ENCODE measurements around the gene FRMD4B. TPM values are rescaled to one million over a fixed set of nuclear protein-coding genes. Genes with fewer than 3 reads are reported as not detected.
"Not testable (repeated sequence)": the region's sequence is repeated elsewhere in the genome, so short reads cannot be mapped to it uniquely, and the experiment has no call there.

Gene FRMD4B
- total and polyA plus RNA-seq, 2 donors from 2014 or later: 11.8 to 50.5 TPM

GRCh38 chr3:69273896-69274295, 112.0 kb downstream of the FRMD4B start:
- no peak for TF ChIP-seq CTCF (IDR thresholded peaks at IDR 0.05; ENCODE audit: borderline replicate concordance, extremely low read depth, insufficient read depth)
- Histone ChIP-seq H3K9ac (ENCODE audit: low read length in 3 of 3) (no peak overlapping the region), H3K27me3 (ENCODE audit: control insufficient read depth, insufficient read depth, low read length) (no peaks in the 10 kb centered on the region), H3K36me3 (ENCODE audit: control insufficient read depth in 2 of 3, insufficient read depth in 3 of 3, low read length in 3 of 3) (no peaks in the 10 kb centered on the region), H3K4me1 (ENCODE audit: control insufficient read depth in 2 of 3, insufficient read depth in 2 of 3, low read depth in 1 of 3, low read length in 3 of 3) (no peaks in the 10 kb centered on the region), H3K9me3 (ENCODE audit: control insufficient read depth in 2 of 3, insufficient read depth in 1 of 3, low read length in 3 of 3) (no peaks in the 10 kb centered on the region), H3K4me3 (ENCODE audit: low read length in 3 of 3) (no peak overlapping the region), H3K27ac (ENCODE audit: low read depth in 2 of 2, low read length in 2 of 2) (no peak overlapping the region)
- FAIRE-seq (no peak), DNase-seq (no peak)
- intact Hi-C loops (cut with DNase I): no loop called here

GRCh38 chr3:69272556-69272955, 113.3 kb downstream of the FRMD4B start:
- H3K4me1 ChIP-seq (ENCODE audit: control insufficient read depth in 2 of 3, insufficient read depth in 2 of 3, low read depth in 1 of 3, low read length in 3 of 3): no peaks in the 10 kb centered on the region
- FAIRE-seq (no peak), DNase-seq (no peak)
- intact Hi-C loops (cut with DNase I): no loop called here
- no peaks in the 10 kb centered on the region for H3K27me3 ChIP-seq (ENCODE audit: control insufficient read depth, insufficient read depth, low read length)
- no peak overlapping the region for H3K27ac ChIP-seq (ENCODE audit: low read depth in 2 of 2, low read length in 2 of 2)
- H3K36me3 ChIP-seq (ENCODE audit: control insufficient read depth in 2 of 3, insufficient read depth in 3 of 3, low read length in 3 of 3): no peaks in the 10 kb centered on the region
- H3K4me3 ChIP-seq (ENCODE audit: low read length in 3 of 3): no peak overlapping the region
- no peaks in the 10 kb centered on the region for H3K9me3 ChIP-seq (ENCODE audit: control insufficient read depth in 2 of 3, insufficient read depth in 1 of 3, low read length in 3 of 3)
- no peak for TF ChIP-seq CTCF (IDR thresholded peaks at IDR 0.05; ENCODE audit: borderline replicate concordance, extremely low read depth, insufficient read depth)
- H3K9ac ChIP-seq (ENCODE audit: low read length in 3 of 3): no peak overlapping the region

GRCh38 chr3:69271098-69271497, 114.8 kb downstream of the FRMD4B start:
- Histone ChIP-seq H3K36me3 (ENCODE audit: control insufficient read depth in 2 of 3, insufficient read depth in 3 of 3, low read length in 3 of 3) (no peaks in the 10 kb centered on the region), H3K4me1 (ENCODE audit: control insufficient read depth in 2 of 3, insufficient read depth in 2 of 3, low read depth in 1 of 3, low read length in 3 of 3) (no peaks in the 10 kb centered on the region), H3K27ac (ENCODE audit: low read depth in 2 of 2, low read length in 2 of 2) (no peak overlapping the region), H3K27me3 (ENCODE audit: control insufficient read depth, insufficient read depth, low read length) (no peaks in the 10 kb centered on the region), H3K4me3 (ENCODE audit: low read length in 3 of 3) (no peak overlapping the region), H3K9ac (ENCODE audit: low read length in 3 of 3) (no peak overlapping the region), H3K9me3 (ENCODE audit: control insufficient read depth in 2 of 3, insufficient read depth in 1 of 3, low read length in 3 of 3) (no peaks in the 10 kb centered on the region)
- TF ChIP-seq CTCF (IDR thresholded peaks at IDR 0.05; ENCODE audit: borderline replicate concordance, extremely low read depth, insufficient read depth): no peak
- no peak for DNase-seq
- no peak for FAIRE-seq
- intact Hi-C loops (cut with DNase I): no loop called here

- DNase-seq: no peak
These were observed 119.3 kb downstream of the FRMD4B start for GRCh38 chr3:69266585-69266984.

GRCh38 chr3:69266071-69266470, 119.8 kb downstream of the FRMD4B start:
- intact Hi-C loops (cut with DNase I); H3K27me3 ChIP-seq (ENCODE audit: control insufficient read depth, insufficient read depth, low read length); H3K36me3 ChIP-seq (ENCODE audit: control insufficient read depth in 2 of 3, insufficient read depth in 3 of 3, low read length in 3 of 3); DNase-seq; FAIRE-seq; H3K4me3 ChIP-seq (ENCODE audit: low read length in 3 of 3); H3K4me1 ChIP-seq (ENCODE audit: control insufficient read depth in 2 of 3, insufficient read depth in 2 of 3, low read depth in 1 of 3, low read length in 3 of 3); H3K9me3 ChIP-seq (ENCODE audit: control insufficient read depth in 2 of 3, insufficient read depth in 1 of 3, low read length in 3 of 3); H3K27ac ChIP-seq (ENCODE audit: low read depth in 2 of 2, low read length in 2 of 2); H3K9ac ChIP-seq (ENCODE audit: low read length in 3 of 3): not testable (repeated sequence)

More at GRCh38 chr3:69266585-69266984, 119.3 kb downstream of the FRMD4B start:
- Histone ChIP-seq H3K36me3 (ENCODE audit: control insufficient read depth in 2 of 3, insufficient read depth in 3 of 3, low read length in 3 of 3) (no peaks in the 10 kb centered on the region), H3K4me1 (ENCODE audit: control insufficient read depth in 2 of 3, insufficient read depth in 2 of 3, low read depth in 1 of 3, low read length in 3 of 3) (no peaks in the 10 kb centered on the region), H3K27me3 (ENCODE audit: control insufficient read depth, insufficient read depth, low read length) (no peaks in the 10 kb centered on the region), H3K9ac (ENCODE audit: low read length in 3 of 3) (no peak overlapping the region), H3K9me3 (ENCODE audit: control insufficient read depth in 2 of 3, insufficient read depth in 1 of 3, low read length in 3 of 3) (no peaks in the 10 kb centered on the region), H3K4me3 (ENCODE audit: low read length in 3 of 3) (no peak overlapping the region), H3K27ac (ENCODE audit: low read depth in 2 of 2, low read length in 2 of 2) (no peak overlapping the region)
- intact Hi-C loops (cut with DNase I): no loop called here
- no peak for FAIRE-seq
- TF ChIP-seq CTCF (IDR thresholded peaks at IDR 0.05; ENCODE audit: borderline replicate concordance, extremely low read depth, insufficient read depth): no peak
